IPS-NIHi7 (cell line): ENCODE data around the gene PCSK5.
"Not testable (repeated sequence)": the region's sequence is repeated elsewhere in the genome, so short reads cannot be mapped to it uniquely, and the experiment has no call there.

Source experiments
- DNase-seq: peaks from one replicate; pipeline ENCODE4 v3.0.0; 2012; ENCODE audit warnings: mixed read lengths; ENCODE audit errors: extremely low spot score

The PCSK5 gene

DNA sequence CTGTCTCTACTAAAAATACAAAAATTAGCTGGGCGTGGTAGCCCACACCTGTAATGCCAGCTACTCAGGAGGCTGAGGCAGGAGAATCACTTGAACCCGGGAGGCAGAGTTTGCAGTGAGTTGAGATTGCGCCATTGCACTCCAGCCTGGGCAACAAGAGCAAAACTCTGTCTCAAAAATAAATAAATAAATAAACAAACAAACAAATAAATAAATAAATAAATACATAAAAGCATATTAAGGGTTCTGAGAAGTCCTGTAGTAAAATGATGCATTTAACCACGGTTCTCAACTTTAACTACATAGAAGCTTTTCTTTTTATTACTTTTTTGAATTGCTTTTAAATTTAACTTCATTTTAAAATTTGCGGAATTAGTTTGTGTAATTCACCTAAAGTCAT is 190.8 kb downstream of the PCSK5 start:
- not testable (repeated sequence) for DNase-seq

DNA sequence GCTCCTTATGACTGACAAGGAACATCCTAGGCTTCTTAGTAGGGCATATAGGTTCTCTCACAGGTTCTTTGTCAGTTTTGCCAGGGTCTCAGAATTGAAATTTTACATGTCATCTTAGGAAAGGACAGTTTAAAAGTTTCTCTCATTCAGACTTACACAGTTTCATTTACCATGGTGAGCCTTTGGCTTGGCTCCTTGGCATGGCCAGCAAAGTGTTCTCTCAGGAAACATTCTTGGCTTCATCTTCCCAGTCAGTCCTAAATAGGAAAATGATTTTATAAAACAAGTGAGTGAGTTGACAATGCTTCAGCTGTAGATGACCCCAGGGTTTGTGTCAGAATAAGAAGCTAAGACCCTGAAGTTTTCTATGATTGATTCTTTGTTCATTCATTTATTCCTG is 191.6 kb downstream of the PCSK5 start:
- no peak for DNase-seq

DNA sequence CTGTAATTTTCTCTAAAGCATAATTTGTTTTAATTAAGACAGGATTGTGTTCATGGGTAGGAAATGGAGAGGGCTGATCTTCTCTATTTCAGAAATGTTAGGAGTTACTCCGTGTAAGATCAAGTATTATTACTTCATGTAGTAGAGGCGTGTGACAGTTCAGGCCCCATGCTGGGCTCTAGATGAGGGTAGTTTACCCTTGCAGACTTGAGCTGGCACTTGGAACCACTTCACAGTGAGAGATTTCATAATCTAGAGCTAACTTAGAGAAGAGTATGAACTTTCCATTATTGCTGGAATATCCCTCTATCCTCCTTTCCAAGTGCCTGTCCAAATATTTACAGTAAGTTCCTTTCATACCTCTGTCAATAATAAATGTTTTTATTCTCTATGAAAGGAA is 195.1 kb downstream of the PCSK5 start:
- DNase-seq: no peak

DNA sequence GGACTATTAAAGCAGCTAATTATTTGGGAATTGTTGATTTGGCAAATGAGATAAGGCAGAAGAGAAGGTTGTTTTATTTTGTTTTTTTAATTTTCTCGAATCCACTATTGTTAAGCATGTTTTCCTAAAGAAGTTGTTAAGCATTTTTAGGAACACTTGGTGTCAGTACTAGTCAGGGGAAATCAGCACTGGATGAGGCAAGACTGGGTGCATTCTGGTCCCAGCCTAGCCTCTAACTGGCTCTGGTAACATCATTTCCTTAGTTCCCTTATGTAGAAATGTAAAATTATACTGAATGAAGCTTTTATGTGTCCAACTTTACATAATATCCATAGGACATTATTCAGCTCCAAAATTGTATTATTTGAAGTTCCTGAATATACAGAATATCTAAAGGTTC is 196.1 kb downstream of the PCSK5 start:
- DNase-seq: no peak

DNA sequence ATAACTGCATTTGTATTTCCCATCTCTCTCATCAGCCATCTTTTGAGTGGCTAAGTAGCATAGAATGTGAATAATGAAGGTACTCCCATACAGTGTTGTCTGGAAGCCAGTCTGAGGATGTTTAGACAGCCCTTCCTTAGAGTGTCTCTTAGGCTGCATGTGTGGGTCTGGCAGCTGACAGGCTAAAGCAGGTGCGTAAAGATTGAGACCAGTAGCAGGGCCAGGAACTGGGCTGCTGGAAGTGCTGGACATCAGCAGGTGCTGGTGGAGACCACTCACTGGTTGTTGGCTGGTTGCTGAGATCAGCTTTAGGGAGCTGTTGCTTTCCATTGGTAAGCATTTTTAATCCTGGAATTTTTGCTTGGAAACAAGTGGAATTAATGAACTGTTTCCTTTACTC is 197.5 kb downstream of the PCSK5 start:
- DNase-seq: no peak

DNA sequence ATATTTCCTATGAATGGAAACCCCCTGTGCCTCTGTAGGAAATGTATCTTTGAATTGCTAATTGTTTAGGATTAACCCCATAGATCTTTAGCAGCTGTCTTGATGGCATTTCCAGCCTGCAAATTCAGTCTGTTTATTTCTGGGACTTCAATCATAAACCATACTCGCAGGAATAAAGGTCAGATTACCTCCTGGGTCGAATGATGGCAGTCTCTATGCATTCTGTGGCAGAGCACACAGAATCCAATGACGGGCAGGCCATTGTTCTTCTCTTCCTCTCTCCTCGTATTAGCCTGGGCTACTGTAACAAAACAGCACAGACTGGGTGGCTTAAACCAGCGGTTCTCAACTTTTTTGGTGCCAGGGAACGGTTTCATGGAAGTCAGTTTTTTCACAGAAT is 199.9 kb downstream of the PCSK5 start:
- no peak for DNase-seq

DNA sequence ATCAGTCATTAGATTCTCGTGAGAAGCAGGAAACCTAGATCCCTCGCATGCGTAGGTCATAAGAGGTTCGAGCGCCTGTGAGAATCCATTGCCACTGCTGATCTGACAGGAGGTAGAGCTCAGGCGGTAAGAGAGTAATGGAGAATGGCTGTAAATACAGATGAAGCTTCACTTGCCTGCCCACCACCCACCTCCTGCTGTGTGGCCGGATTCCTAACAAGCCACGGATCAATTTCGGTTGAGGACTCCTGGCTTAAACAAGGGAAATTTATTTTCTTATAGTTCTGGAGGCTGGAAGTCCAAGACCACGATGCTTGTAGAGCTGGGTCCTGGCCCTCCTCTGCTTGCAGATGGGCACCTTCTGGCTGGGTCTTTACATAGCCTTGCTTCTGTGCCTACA is 200.4 kb downstream of the PCSK5 start:
- DNase-seq: no peak

DNA sequence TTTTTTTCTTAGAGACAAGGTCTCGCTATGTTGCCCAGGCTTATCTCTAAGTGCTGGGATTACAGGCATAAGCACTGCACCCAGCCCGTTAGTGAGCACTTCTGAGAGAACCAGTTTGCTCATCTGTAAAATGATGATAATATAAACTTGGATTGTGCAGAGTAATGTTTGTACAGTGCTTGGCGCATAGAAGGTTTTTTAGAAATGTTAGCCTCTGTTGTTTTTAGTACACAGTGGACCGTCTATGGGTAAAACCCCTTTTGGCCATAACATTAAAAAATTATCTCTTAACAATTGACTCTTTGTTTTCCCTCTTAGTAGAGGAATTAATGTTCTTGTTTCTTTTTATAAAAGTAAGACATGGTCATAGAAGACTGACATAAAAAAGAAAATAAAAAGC is 202.1 kb downstream of the PCSK5 start:
- no peak for DNase-seq

DNA sequence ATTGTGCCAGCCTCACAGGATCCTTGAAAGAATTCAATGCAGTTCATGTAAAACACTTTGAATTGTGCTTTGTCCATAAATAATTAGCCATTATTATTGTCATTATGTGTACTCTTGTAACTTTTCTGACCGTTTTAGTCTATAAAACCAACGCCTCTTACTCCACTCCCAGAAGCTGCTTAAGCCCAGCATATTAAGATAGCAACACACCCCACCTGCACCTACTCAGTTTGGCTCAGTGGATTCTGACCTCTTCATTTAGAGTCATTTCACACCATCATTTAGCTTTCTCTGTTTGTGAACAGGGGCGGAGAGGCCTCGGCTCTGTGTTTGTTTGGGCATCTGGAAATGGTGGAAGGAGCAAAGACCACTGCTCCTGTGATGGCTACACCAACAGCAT is 205.1 kb downstream of the PCSK5 start:
- DNase-seq: no peak

DNA sequence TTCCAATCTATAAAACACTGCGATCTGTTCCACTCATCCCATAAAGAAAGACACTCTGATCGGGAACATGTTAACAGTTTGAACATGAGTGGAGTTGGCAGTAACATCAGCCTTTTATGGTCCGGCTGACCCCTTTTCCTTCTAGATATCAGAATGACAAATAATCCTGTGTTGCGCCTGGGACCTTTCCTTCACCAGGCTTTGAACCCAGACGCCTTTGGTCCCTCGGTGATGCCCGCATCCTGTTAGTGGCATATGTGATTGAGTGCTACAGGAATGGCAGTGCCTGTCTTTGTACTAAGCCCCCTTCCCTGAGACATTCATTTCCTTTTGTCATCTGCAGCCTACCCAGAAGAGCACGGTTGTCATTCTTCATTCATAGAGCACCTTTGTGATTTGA is 209.0 kb downstream of the PCSK5 start:
- no peak for DNase-seq

DNA sequence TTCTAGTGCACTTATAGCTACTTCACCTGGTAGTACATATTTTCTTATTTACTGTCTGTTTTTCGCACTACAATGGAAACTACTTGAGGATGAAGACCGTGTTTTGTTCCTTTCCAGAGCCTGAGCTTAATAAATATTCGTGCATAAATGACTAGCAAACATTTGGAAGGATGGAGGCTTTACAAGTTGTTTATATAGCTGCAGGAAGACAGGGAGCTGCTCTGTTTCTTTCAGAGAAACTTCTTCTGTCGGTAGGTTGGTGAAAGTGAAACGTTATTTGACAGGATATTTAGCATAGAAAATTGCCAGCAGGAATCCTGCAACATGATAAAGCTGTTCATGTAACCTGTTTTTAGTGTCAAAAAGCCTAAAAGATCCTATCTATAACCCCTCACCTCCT is 210.6 kb downstream of the PCSK5 start:
- DNase-seq: no peak

DNA sequence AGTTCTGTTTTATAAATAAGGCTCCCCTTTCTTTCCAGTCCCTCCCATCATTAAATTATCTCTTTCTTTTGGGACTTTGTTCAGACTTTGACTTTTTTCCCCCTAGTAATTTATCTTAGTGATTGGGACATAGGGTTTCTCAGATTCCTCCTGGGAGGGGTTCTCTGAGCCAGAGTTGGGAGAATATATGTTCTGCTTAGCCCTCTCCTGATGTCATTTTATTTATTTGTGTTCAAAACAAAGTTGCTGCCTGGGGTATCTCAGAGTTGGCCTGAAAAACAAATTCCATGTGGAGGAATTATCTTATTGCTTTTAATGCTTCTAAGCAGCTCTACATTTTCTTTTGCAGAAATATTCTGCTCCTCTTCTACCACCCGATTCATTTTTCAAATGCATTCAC is 211.0 kb downstream of the PCSK5 start:
- DNase-seq: no peak

DNA sequence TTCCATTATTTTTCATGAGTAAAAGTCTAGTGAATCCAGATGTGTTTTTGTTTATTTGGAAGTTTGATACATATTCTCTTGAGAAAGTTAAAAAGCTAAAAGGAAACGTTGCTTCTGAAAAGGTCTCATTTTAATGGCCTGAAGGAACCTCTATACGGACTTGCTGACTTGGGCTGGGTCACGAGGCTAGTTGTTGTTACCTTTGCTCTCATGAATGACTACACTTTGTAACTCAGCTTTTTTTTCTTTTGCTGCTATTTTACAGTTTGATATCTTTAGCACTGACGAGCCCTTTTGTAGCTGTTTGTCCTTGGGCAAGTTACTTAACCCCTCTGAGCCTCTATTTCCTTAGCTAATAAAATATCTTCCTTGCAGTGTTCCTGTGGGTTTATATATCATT is 211.5 kb downstream of the PCSK5 start:
- no peak for DNase-seq

DNA sequence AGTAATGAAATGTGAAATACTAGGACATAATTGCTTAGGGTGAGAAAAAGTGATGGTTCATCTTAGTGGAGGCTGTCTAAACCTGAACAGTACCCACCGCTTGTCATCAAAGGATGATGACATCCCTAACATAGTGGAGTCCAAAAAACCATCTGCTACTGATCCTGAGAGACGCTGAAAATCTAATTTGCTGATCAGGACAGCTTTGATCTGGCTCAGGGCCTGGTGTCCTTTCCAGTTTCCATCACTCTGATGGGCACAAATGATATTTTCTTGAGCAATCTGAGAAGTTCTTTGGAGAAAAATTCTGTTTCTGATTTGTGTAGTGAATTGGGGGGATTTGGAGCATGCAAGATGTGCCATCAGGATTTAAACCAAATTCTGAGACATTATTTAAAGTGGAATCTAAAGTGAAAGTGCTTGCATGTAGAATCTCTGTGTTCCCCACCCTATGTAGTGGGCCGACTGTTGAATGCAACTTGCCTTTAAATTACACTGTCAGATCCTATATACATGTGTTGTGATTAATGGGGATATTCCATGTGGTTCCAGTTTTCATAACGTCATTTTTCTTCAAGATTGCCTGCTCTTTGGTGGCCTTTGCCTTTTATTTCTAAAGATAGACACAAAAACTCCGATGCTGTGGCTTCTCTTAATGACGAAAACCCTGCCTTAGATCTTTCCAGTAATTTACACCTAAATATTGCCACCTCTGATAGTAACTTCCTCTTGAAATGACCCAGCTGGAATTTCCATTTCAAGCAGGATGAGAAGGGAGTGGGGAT is 213.2 kb downstream of the PCSK5 start:
- DNase-seq: no peak

DNA sequence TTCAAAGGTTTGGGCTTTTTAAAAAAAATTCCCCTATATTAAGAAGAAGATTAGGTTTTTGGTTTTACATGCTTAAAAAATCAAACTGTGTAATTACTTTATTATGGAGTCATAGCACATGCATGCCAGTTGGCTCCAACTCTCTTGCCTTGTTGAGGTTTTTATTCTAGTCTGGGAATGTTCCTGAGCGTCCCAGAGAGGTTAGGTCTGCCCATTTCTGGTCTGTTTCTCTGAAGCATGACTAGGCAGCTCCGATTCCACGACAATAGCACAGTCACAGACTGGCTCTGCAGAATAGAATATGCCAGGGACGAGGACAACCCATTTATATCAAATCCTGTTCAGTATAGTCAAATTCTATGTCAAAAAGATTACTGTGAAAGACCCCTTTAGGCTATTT is 217.0 kb downstream of the PCSK5 start:
- no peak for DNase-seq

DNA sequence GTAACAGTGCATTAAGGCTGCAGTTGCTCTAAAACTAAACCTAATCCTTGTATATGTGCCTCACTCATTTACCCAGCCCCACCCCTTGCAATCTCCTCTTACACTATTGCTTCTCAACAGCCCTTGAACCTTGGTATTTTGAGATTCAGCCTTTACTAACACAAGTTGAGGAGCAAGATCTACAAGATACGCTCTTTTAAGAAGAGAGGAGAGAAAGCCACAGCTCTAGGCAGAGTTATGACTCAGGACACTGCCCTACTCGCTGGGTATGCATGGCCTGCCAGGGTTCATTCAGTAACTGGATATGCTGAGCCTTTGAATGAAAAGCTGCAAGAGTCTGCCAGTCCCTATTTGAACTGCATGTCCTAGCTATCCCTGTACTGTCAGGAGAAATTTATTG is 219.5 kb downstream of the PCSK5 start:
- DNase-seq: no peak

DNA sequence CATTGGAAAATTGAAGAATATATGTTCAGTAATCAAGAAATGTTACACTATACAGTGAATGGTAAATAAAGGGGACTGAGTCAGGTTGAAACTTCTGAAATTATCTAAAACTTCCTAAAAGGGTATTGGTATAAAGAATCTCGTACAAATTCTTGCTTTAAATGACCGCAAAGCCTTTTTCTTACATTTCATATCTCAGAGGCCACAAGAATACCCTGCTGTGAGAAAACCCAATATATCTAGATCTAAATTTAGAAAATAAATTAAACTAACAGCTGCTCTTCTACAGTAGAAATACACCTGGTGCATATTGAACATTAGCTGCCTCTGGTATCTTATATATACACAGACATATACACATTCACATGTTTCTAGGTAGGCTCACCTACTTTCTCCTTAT is 221.7 kb downstream of the PCSK5 start:
- DNase-seq: no peak

DNA sequence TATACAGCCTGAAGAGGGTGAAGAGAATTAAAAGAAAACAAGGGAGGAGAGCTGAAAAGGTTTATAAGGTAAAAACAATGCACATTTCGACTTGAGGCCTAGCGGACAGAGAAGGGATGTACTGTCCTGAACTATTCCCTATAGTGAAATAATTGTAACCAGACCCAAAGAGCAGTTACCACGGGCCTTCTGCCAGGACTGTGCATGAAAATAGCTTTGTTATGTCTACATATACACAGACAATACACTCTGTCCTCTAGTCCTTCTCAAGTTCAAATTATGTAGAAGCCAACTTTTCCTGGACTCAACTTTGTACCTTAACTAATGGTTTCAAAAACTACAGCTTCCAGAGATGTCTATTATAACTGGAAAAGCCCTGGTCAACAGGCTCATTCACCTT is 223.7 kb downstream of the PCSK5 start:
- DNase-seq: no peak

DNA sequence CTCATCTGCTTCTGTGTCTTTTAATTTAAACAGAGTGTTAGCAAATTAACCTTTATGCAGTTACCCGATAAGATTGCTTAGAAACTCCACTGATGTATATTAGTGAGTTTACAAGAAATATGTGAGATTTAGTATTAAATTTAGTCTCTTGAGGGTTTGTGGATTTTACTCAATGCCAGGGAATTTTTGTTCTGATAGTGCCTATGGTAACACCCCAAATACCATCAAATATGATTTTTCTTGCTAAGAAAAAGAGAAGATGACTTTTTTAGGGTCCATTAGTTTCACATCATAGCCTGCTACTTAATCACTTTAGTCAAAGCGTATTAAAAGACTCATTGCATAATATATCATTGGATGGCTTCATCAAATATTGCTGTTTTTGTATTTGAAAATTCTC is 224.9 kb downstream of the PCSK5 start:
- DNase-seq: no peak

DNA sequence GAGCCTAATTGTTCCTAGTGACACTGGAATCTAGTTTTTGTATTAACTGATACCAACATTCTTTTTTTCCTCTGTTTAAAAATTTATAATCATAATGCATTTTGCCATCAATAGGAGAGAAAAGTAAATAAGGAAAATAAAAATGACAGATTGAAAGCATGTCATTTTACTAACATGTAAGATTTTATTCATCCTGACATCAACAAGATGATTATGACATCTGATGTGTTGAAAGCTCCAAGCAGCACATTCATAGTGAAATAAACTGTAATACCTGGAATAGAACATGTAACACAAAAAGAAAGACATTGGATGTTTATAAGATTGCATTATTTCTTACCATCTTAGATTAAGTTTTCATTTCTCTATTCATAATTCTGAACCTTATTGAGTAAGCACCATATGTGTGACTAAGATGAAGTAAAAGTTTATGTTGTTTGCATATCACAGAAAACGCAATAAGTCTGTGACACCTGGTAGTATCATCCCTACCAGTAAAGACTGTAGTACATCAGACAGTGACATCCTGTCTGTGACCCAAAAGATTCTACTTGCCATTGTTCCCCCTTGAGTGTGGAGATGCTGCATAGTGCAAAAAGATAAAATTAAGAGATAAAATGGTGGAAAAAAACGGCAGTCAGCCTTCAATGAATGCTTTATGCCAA is 225.6 kb downstream of the PCSK5 start:
- no peak for DNase-seq

DNA sequence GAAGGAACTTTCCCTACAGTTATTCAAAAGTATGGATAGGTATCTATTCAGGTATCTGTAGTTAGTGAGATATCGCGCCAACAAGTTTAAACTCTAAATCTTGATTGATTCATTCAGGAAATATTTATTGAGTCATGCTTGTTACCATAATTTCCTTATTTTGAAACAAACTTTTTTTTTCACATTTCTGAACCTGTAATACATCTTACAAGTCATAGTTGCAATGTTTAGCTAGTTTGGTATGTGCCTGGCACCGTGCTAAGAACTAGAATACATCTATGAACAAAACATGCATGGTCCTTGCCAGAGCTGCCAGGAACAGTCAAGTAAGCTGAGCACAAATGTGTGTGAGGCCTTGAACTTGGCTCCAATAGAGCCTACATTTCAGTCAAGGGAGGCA is 226.4 kb downstream of the PCSK5 start:
- no peak for DNase-seq

DNA sequence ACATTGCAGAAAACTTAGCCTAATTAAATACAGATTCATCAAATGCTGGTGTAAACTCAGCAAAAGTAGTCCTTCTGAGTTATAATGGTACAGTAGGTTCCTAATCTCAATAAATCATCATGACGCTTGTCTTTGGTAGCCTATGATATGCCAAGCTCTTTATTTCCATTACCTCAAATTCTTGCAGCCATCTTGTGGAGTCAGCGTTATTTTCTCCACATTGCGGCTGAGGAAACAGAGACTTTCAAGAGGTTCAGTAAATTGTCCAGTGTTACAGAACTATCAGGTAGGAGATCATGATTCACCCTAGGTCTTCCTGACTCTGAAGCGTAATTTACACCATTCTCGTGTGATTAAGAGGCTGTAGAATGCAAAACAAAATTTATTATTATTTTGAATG is 237.2 kb downstream of the PCSK5 start:
- DNase-seq: no peak

DNA sequence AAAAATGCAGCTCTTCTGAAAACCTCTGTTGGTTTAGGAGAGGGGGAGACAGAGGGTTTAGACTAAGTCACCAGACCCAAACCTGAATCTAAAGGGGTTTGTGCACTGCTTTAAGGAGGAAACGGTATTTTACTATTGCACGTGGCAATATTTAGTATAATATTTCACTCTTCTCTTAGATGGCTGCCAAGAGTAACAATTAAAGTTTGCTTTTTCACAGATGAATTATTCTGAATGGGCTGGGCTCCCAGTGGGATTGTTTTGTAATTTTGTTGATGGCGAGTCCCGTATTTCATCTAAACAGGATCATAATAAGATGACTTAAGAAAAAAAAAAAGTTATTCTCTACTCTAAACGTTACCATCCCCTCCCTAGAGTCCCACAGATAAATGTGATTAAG is 245.4 kb downstream of the PCSK5 start:
- no peak for DNase-seq

DNA sequence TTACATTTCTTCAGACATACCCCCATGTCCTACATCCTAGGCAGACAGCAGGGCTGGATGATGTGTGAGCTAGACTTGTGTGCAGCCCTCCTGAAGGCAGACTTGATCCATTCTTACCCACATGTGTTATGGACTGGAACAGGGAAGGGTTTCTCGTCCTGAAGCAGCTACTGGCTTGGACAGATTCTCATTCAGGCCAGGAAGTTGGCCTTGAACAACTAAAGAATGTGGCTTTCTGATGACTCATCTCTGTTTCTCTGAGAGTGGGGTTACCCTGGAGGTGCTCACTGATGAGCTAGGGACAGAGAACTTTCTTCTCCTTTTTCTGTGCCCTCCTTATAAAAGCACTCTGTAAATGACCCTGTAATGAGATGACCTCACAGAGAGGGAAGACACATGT is 246.5 kb downstream of the PCSK5 start:
- DNase-seq: peak; percentile 31
